ENCODE measurements around the gene NLGN4X.

Gene NLGN4X

DNA sequence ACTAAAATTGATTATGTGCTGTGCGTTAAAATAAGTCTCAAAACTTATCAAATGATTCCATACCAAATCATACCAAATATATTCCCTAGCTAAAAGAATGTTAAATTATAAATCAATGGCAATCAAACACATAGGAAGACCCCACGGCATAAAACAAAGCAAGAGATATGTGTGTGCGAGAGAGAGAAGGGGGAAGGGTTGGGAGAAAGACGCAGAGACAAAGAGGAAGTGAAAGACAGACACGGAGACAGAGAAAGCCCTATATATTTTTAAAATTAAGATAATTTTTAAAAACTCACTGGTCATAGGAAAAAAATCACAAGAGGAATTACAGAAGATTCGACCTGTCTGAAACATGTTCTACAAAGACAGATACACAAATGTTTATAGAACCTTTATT, 371.4 kb downstream of the NLGN4X start:
- DNase-seq (ENCODE audit: low spot score): no peak

DNA sequence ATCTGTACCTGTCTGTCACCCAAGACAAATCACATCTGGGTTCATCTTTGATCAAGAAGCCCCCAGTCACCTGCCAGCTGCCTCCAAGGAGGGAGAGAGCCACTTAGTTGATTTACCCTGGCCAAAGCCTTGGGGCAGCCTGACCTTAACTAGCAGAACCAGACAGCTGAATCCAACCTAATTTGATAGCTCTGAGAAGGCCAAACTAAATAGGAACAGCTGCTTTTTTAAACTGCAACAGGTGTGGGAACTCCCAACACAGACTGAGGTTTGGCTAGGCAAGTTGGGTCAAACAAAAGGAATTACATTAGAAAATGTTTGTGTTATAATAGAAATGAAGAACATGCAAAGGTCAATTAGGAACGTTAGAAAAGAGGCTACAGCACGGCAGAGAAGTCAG, 375.7 kb downstream of the NLGN4X start:
- no peak for DNase-seq (ENCODE audit: low spot score)

DNA sequence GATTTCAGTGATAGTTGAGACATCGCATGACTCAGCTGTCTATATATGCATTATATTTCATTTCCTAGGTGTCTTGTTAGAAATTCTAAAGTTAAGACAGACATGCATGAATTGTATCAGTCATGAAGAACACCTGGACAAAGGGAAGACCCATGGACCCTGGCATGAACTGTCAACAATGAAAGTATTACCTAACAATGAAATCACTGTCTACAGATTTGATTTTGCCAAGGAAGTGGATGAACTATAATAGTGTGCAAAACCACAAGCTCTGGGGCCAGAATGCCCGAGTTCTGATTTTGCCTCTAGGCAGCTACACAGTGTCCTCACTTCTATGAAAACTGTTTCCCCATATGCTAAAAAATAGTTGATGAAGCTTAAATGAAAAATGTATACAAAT, 386.1 kb downstream of the NLGN4X start:
- DNase-seq (ENCODE audit: low spot score): no peak
